NT2/D1 (cell line): ENCODE results near the gene SRPRB.

Experiments
- SUZ12 ChIP-seq: IDR thresholded peaks from 2 replicates; pipeline ENCODE4 v1.6.1; 2011; ENCODE audit not compliant: insufficient read length, insufficient read depth; ENCODE audit errors: extremely low read depth
- YY1 ChIP-seq: IDR thresholded peaks from 2 replicates; pipeline ENCODE4 v1.6.1; 2011; ENCODE audit not compliant: insufficient read length, insufficient read depth
- ZNF274 ChIP-seq: IDR thresholded peaks from 2 replicates; pipeline ENCODE4 v1.6.1; 2011; ENCODE audit warnings: mild to moderate bottlenecking, low read depth, low read length

DNA sequence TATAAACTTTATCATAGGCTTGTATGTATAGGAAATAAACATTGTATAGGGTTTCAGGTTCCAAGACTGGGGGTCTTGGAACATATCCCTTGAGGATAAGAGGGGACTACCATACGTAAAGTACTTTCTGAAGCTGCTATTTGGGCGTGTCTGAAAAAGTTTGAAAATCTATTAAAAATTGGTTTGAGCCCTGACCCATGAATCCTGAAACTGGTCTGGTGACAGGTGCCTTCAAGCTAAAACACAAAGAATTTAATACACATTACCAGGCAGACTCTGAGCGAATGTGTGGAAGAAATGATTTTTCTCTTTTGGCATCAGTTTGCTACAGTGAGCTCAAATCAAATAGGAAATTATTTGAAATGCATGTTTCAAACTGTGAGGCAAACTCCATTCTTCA is 43.1 kb upstream of the SRPRB start:
- TF ChIP-seq YY1: no peak
- no peak for TF ChIP-seq ZNF274
- no peak for TF ChIP-seq SUZ12
